GM04503 (cell line): ENCODE results near the gene DLST.

Source experiments
- DNase-seq: peaks from one replicate; pipeline ENCODE4 v3.0.0-alpha.2; 2012; ENCODE audit warnings: low read depth

DLST gene

GRCh38 chr14:74896400-74896799, 14.7 kb downstream of the DLST start:
- no peak for DNase-seq

GRCh38 chr14:74897642-74898041, 15.9 kb downstream of the DLST start:
- no peak for DNase-seq

GRCh38 chr14:74898083-74898482, 16.4 kb downstream of the DLST start:
- DNase-seq: no peak

GRCh38 chr14:74898694-74899093, 17.0 kb downstream of the DLST start:
- DNase-seq: no peak

GRCh38 chr14:74902941-74903705, 21.4 kb downstream of the DLST start:
- DNase-seq: no peak

GRCh38 chr14:74904635-74905503, 23.2 kb downstream of the DLST start:
- no peak for DNase-seq

GRCh38 chr14:74905595-74906142, 24.0 kb downstream of the DLST start:
- no peak for DNase-seq

GRCh38 chr14:74906925-74907521, 25.3 kb downstream of the DLST start:
- DNase-seq: no peak

- no peak for DNase-seq
Measured at GRCh38 chr14:74907744-74908143, 26.0 kb downstream of the DLST start.

- DNase-seq: no peak
Measured at GRCh38 chr14:74908861-74909341, 27.2 kb downstream of the DLST start.

- DNase-seq: no peak
Measured at GRCh38 chr14:74909501-74909900, 27.8 kb downstream of the DLST start.

- no peak for DNase-seq
Measured at GRCh38 chr14:74909911-74910310, 28.2 kb downstream of the DLST start.

- no peak for DNase-seq
Measured at GRCh38 chr14:74910556-74910955, 28.8 kb downstream of the DLST start.

- DNase-seq: no peak
Measured at GRCh38 chr14:74911221-74911620, 29.5 kb downstream of the DLST start.

GRCh38 chr14:74911704-74912103, 30.0 kb downstream of the DLST start:
- no peak for DNase-seq

GRCh38 chr14:74912111-74912510, 30.4 kb downstream of the DLST start:
- no peak for DNase-seq

- DNase-seq: no peak
Measured at GRCh38 chr14:74912801-74913200, 31.1 kb downstream of the DLST start.

GRCh38 chr14:74913393-74913910, 31.7 kb downstream of the DLST start:
- no peak for DNase-seq

- DNase-seq: peak; percentile 25
Measured at GRCh38 chr14:74913986-74914573, 32.4 kb downstream of the DLST start.

- DNase-seq: no peak
Measured at GRCh38 chr14:74915426-74915825, 33.7 kb downstream of the DLST start.

- DNase-seq: no peak
Measured at GRCh38 chr14:74915826-74916225, 34.1 kb downstream of the DLST start.

- DNase-seq: no peak
Measured at GRCh38 chr14:74917178-74917543, 35.4 kb downstream of the DLST start.
